HG02623 (cell line): ENCODE results near the gene ICOSLG.
"Not testable (repeated sequence)": the region's sequence is repeated elsewhere in the genome, so short reads cannot be mapped to it uniquely, and the experiment has no call there.

Source experiments
- ATAC-seq: cut with Tn5 transposase; IDR thresholded peaks from one replicate; pipeline ENCODE4 v1.9.1; 2021; ENCODE audit warnings: moderate library complexity; ENCODE audit not compliant: unreplicated experiment

The ICOSLG gene

GRCh38 chr21:44265734-44266270, 25.1 kb upstream of the ICOSLG start:
- no peak for ATAC-seq

GRCh38 chr21:44263768-44264167, 23.0 kb upstream of the ICOSLG start:
- no peak for ATAC-seq

GRCh38 chr21:44263221-44263760, 22.5 kb upstream of the ICOSLG start:
- ATAC-seq, result no peak

GRCh38 chr21:44262338-44263056, 21.8 kb upstream of the ICOSLG start:
- no peak for ATAC-seq

GRCh38 chr21:44261675-44262295, 21.0 kb upstream of the ICOSLG start, which contains the start of gene DNMT3L:
Gene DNMT3L, minus strand, starts transcription at chr21:44261897. Its CDS starts 638 bp downstream, at chr21:44261259.
- no peak for ATAC-seq

- ATAC-seq, result no peak
These were observed 20.3 kb upstream of the ICOSLG start for GRCh38 chr21:44260791-44261631.

GRCh38 chr21:44260066-44260465, 19.3 kb upstream of the ICOSLG start:
- ATAC-seq, result no peak

GRCh38 chr21:44259082-44259705, 18.5 kb upstream of the ICOSLG start:
- ATAC-seq, result no peak

- ATAC-seq, result no peak
These were observed 17.4 kb upstream of the ICOSLG start for GRCh38 chr21:44258056-44258725.

GRCh38 chr21:44255511-44255981, 14.8 kb upstream of the ICOSLG start:
- no peak for ATAC-seq

GRCh38 chr21:44253832-44254710, 13.3 kb upstream of the ICOSLG start:
- no peak for ATAC-seq

- ATAC-seq, result not testable (repeated sequence)
These were observed 8.7 kb upstream of the ICOSLG start for GRCh38 chr21:44249204-44250037.

- ATAC-seq, result not testable (repeated sequence)
These were observed 7.2 kb upstream of the ICOSLG start for GRCh38 chr21:44247904-44248303.

GRCh38 chr21:44243980-44244379, 3.2 kb upstream of the ICOSLG start:
- ATAC-seq, result peak; percentile 43

- not testable (repeated sequence) for ATAC-seq
These were observed 538 bp upstream of the ICOSLG start for GRCh38 chr21:44241281-44241680.

GRCh38 chr21:44240353-44240752, 390 bp downstream of the ICOSLG start:
- not testable (repeated sequence) for ATAC-seq

- not testable (repeated sequence) for ATAC-seq
These were observed 11.2 kb downstream of the ICOSLG start for GRCh38 chr21:44229561-44229960.

GRCh38 chr21:44228109-44228508, 12.6 kb downstream of the ICOSLG start:
- ATAC-seq, result not testable (repeated sequence)
